ENCODE data around the gene FUT2.

FUT2 gene

GRCh38 chr19:48739404-48740163 is 43.8 kb downstream of the FUT2 start:
- FAIRE-seq (no peak), DNase-seq (ENCODE audit: insufficient read length) (no peak)
- TF ChIP-seq POLR2AphosphoS5 (IDR thresholded peaks at IDR 0.05; ENCODE audit: low read depth, low read length) = no peak
- no peak for TF ChIP-seq TAF1 (IDR thresholded peaks at IDR 0.05; ENCODE audit: borderline replicate concordance, low read depth, low read length)
- no peak for TF ChIP-seq POLR2A (IDR thresholded peaks at IDR 0.05; ENCODE audit: low read depth, low read length)

- DNase-seq (ENCODE audit: insufficient read length) (no peak), FAIRE-seq (no peak)
- TF ChIP-seq POLR2AphosphoS5 (IDR thresholded peaks at IDR 0.05; ENCODE audit: low read depth, low read length) = no peak
- no peak for TF ChIP-seq TAF1 (IDR thresholded peaks at IDR 0.05; ENCODE audit: borderline replicate concordance, low read depth, low read length)
- no peak for TF ChIP-seq POLR2A (IDR thresholded peaks at IDR 0.05; ENCODE audit: low read depth, low read length)
Measured at GRCh38 chr19:48740164-48740972, 44.6 kb downstream of the FUT2 start, which contains the start of gene RASIP1. RASIP1 (minus strand) TSS chr19:48740610; CDS start chr19:48740282, 328 bp downstream.

- FAIRE-seq (no peak), DNase-seq (ENCODE audit: insufficient read length) (no peak)
- TF ChIP-seq TAF1 (IDR thresholded peaks at IDR 0.05; ENCODE audit: borderline replicate concordance, low read depth, low read length) (no peak), POLR2AphosphoS5 (IDR thresholded peaks at IDR 0.05; ENCODE audit: low read depth, low read length) (no peak), POLR2A (IDR thresholded peaks at IDR 0.05; ENCODE audit: low read depth, low read length) (no peak)
Measured at GRCh38 chr19:48741129-48741999, 45.6 kb downstream of the FUT2 start.

GRCh38 chr19:48742096-48742495 is 46.3 kb downstream of the FUT2 start:
- DNase-seq (ENCODE audit: insufficient read length) (no peak), FAIRE-seq (no peak)
- no peak for TF ChIP-seq TAF1 (IDR thresholded peaks at IDR 0.05; ENCODE audit: borderline replicate concordance, low read depth, low read length)
- TF ChIP-seq POLR2A (IDR thresholded peaks at IDR 0.05; ENCODE audit: low read depth, low read length) = no peak
- TF ChIP-seq POLR2AphosphoS5 (IDR thresholded peaks at IDR 0.05; ENCODE audit: low read depth, low read length) = no peak

- TF ChIP-seq POLR2AphosphoS5 (IDR thresholded peaks at IDR 0.05; ENCODE audit: low read depth, low read length) (no peak), TAF1 (IDR thresholded peaks at IDR 0.05; ENCODE audit: borderline replicate concordance, low read depth, low read length) (no peak), POLR2A (IDR thresholded peaks at IDR 0.05; ENCODE audit: low read depth, low read length) (no peak)
- FAIRE-seq (no peak), DNase-seq (ENCODE audit: insufficient read length) (peak; percentile 65)
Measured at GRCh38 chr19:48745208-48745995, 49.6 kb downstream of the FUT2 start.

GRCh38 chr19:48746110-48746509 is 50.3 kb downstream of the FUT2 start:
- DNase-seq (ENCODE audit: insufficient read length) (no peak), FAIRE-seq (no peak)
- TF ChIP-seq POLR2A (IDR thresholded peaks at IDR 0.05; ENCODE audit: low read depth, low read length) = no peak
- no peak for TF ChIP-seq POLR2AphosphoS5 (IDR thresholded peaks at IDR 0.05; ENCODE audit: low read depth, low read length)
- TF ChIP-seq TAF1 (IDR thresholded peaks at IDR 0.05; ENCODE audit: borderline replicate concordance, low read depth, low read length) = no peak

- DNase-seq (ENCODE audit: insufficient read length) (peak; percentile 70), FAIRE-seq (no peak)
- TF ChIP-seq POLR2AphosphoS5 (IDR thresholded peaks at IDR 0.05; ENCODE audit: low read depth, low read length) = no peak
- TF ChIP-seq POLR2A (IDR thresholded peaks at IDR 0.05; ENCODE audit: low read depth, low read length) = no peak
- no peak for TF ChIP-seq TAF1 (IDR thresholded peaks at IDR 0.05; ENCODE audit: borderline replicate concordance, low read depth, low read length)
Measured at GRCh38 chr19:48746738-48747575, 51.2 kb downstream of the FUT2 start, which contains the start of gene IZUMO1. IZUMO1 (minus strand) TSS chr19:48746909; CDS start chr19:48745859, 1,050 bp downstream.

- no peak for TF ChIP-seq POLR2AphosphoS5 (IDR thresholded peaks at IDR 0.05; ENCODE audit: low read depth, low read length)
- TF ChIP-seq POLR2A (IDR thresholded peaks at IDR 0.05; ENCODE audit: low read depth, low read length) = no peak
- no peak for TF ChIP-seq TAF1 (IDR thresholded peaks at IDR 0.05; ENCODE audit: borderline replicate concordance, low read depth, low read length)
- no peak for FAIRE-seq
- no peak for DNase-seq (ENCODE audit: insufficient read length)
Measured at GRCh38 chr19:48749571-48750198, 53.9 kb downstream of the FUT2 start.

GRCh38 chr19:48750351-48750750 is 54.6 kb downstream of the FUT2 start:
- DNase-seq (ENCODE audit: insufficient read length) (no peak), FAIRE-seq (no peak)
- TF ChIP-seq POLR2A (IDR thresholded peaks at IDR 0.05; ENCODE audit: low read depth, low read length) (no peak), POLR2AphosphoS5 (IDR thresholded peaks at IDR 0.05; ENCODE audit: low read depth, low read length) (no peak), TAF1 (IDR thresholded peaks at IDR 0.05; ENCODE audit: borderline replicate concordance, low read depth, low read length) (no peak)
